HepG2 (cell line): ENCODE measurements around the gene TSC22D2. TPM values are rescaled to one million over a fixed set of nuclear protein-coding genes. Genes with fewer than 3 reads are reported as not detected.

Experiments
- CBX5 ChIP-seq: sonication (generic); formaldehyde crosslinking; IDR thresholded peaks from 2 replicates; pipeline ENCODE4 v1.4.0; 2020; ENCODE audit warnings: missing genetic modification reagents, borderline replicate concordance
- CC2D1A ChIP-seq: sonication (generic); formaldehyde crosslinking; IDR thresholded peaks from 2 replicates; pipeline ENCODE4 v1.8.1; 2023; ENCODE audit warnings: mild to moderate bottlenecking, missing genetic modification reagents
- CEBPB ChIP-seq: IDR thresholded peaks from 2 replicates; pipeline ENCODE4 v1.6.1; 2011; ENCODE audit warnings: low read depth, low read length, improper control_type of control experiment, borderline replicate concordance
- CREB3 ChIP-seq: sonication (generic); formaldehyde crosslinking; IDR thresholded peaks from 2 replicates; pipeline ENCODE4 v1.5.0; 2020; ENCODE audit warnings: missing genetic modification reagents
- CREM ChIP-seq, 2 experiments: sonication (generic) in 1 of 2; formaldehyde crosslinking in 1 of 2; IDR thresholded peaks; 2 replicates each; pipeline versions ENCODE4 v1.4.0 to v1.6.1; 2016 to 2020; ENCODE audit warnings: antibody characterized with exemption in 1 of 2, mild to moderate bottlenecking in 1 of 2, missing genetic modification reagents in 1 of 2
- ELF1 ChIP-seq: sonication (generic); formaldehyde crosslinking; IDR thresholded peaks from 2 replicates; pipeline ENCODE4 v1.4.0; 2020; ENCODE audit warnings: missing genetic modification reagents
- ETV5 ChIP-seq: IDR thresholded peaks from 2 replicates; pipeline ENCODE4 v1.6.1; 2018; ENCODE audit warnings: missing biosample characterization, missing genetic modification reagents, inconsistent platforms, borderline replicate concordance
- FOSL2 ChIP-seq: sonication (generic); formaldehyde crosslinking; IDR thresholded peaks from 2 replicates; pipeline ENCODE4 v1.4.0; 2020; ENCODE audit warnings: missing genetic modification reagents
- GATA4 ChIP-seq: sonication (generic); IDR thresholded peaks from 2 replicates; pipeline ENCODE4 v1.6.1; 2016; ENCODE audit warnings: antibody characterized with exemption, low read depth, borderline replicate concordance
- HOXA3 ChIP-seq: sonication (generic); formaldehyde crosslinking; IDR thresholded peaks from 2 replicates; pipeline ENCODE4 v1.5.0; 2020; ENCODE audit warnings: missing genetic modification reagents
- NFYC ChIP-seq: IDR thresholded peaks from 2 replicates; pipeline ENCODE4 v1.6.1; 2016; ENCODE audit warnings: missing genetic modification reagents, missing compliant biosample characterization
- RAD51 ChIP-seq: fragments of 450-650 bp; IDR thresholded peaks from 2 replicates; pipeline ENCODE4 v1.6.1; 2016; ENCODE audit warnings: borderline replicate concordance
- SNAPC2 ChIP-seq: sonication (generic); formaldehyde crosslinking; IDR thresholded peaks from 2 replicates; pipeline ENCODE4 v1.8.1; 2022; ENCODE audit warnings: mild to moderate bottlenecking, missing genetic modification reagents
- SOX6 ChIP-seq, 2 experiments: fragments of 450-650 bp in 1 of 2; sonication (generic) in 1 of 2; formaldehyde crosslinking in 1 of 2; IDR thresholded peaks; 2 replicates each; pipeline versions ENCODE4 v1.4.0 to v1.6.1; 2017 to 2020; ENCODE audit warnings: antibody characterized with exemption in 1 of 2, mild to moderate bottlenecking in 1 of 2, missing genetic modification reagents in 1 of 2
- SP2 ChIP-seq: sonication (generic); formaldehyde crosslinking; IDR thresholded peaks from 2 replicates; pipeline ENCODE4 v1.5.1; 2020; ENCODE audit warnings: mild to moderate bottlenecking, missing genetic modification reagents
- THAP11 ChIP-seq: IDR thresholded peaks from 2 replicates; pipeline ENCODE4 v1.6.1; 2016; ENCODE audit warnings: missing biosample characterization, missing genetic modification reagents
- ZBTB1 ChIP-seq: sonication (generic); formaldehyde crosslinking; IDR thresholded peaks from 2 replicates; pipeline ENCODE4 v1.4.0; 2020; ENCODE audit warnings: missing genetic modification reagents, borderline replicate concordance
- ZMYM4 ChIP-seq: sonication (generic); formaldehyde crosslinking; IDR thresholded peaks from 2 replicates; pipeline ENCODE4 v1.8.1; 2023; ENCODE audit warnings: mild to moderate bottlenecking, missing genetic modification reagents
- ZNF362 ChIP-seq: sonication (generic); formaldehyde crosslinking; IDR thresholded peaks from 2 replicates; pipeline ENCODE4 v1.4.0; 2020; ENCODE audit warnings: missing genetic modification reagents, mild to moderate bottlenecking, borderline replicate concordance
- ZNF549 ChIP-seq: sonication (generic); formaldehyde crosslinking; IDR thresholded peaks from 2 replicates; pipeline ENCODE4 v1.5.0; 2020; ENCODE audit warnings: missing genetic modification reagents
- ZNF747 ChIP-seq: sonication (generic); formaldehyde crosslinking; IDR thresholded peaks from 2 replicates; pipeline ENCODE4 v1.8.1; 2023; ENCODE audit warnings: missing genetic modification reagents, mild to moderate bottlenecking, borderline replicate concordance
- ZNF841 ChIP-seq: sonication (generic); formaldehyde crosslinking; IDR thresholded peaks from 2 replicates; pipeline ENCODE4 v1.8.1; 2023; ENCODE audit warnings: missing genetic modification reagents, borderline replicate concordance
- ZNF891 ChIP-seq: sonication (generic); formaldehyde crosslinking; IDR thresholded peaks from 2 replicates; pipeline ENCODE4 v1.5.0; 2020; ENCODE audit warnings: mild to moderate bottlenecking, missing genetic modification reagents
- ZSCAN31 ChIP-seq: sonication (generic); formaldehyde crosslinking; IDR thresholded peaks from 2 replicates; pipeline ENCODE4 v1.5.0; 2020; ENCODE audit warnings: low read depth, mild to moderate bottlenecking, missing genetic modification reagents
- polyA plus RNA-seq, 8 experiments: library from polyadenylated mRNA; depleted of rRNA in 3 of 8; stranded (reverse) in 7 of 8; unstranded in 1 of 8; fragments of >200 nt; fragmentation: Illumina TruSeq in 4 of 8; extraction: Trizol in 4 of 8; gene quantifications; 2 replicates each; pipeline versions ENCODE4 v1.2.1 to v1.2.3, GENCODE V29; 2011 to 2016; ENCODE audit warnings: low read depth in 4 of 8, missing spikeins in 1 of 8, mixed read lengths in 1 of 8; ENCODE audit not compliant: insufficient read depth in 1 of 8
- total RNA-seq, 5 experiments: library from RNA; depleted of rRNA; stranded (reverse); fragments of >200 nt; fragmentation: Illumina TruSeq; extraction: Trizol; gene quantifications; 2 replicates each; pipeline ENCODE4 v1.2.3, GENCODE V29; 2016; ENCODE audit warnings: low read depth in 1 of 5
- TF ChIP-seq, protein P1 (sequence below): sonication (generic); formaldehyde crosslinking; IDR thresholded peaks from 2 replicates; pipeline ENCODE4 v1.4.0; 2020; ENCODE audit warnings: missing genetic modification reagents
- TF ChIP-seq, protein P2 (sequence below): IDR thresholded peaks from 2 replicates; pipeline ENCODE4 v1.6.1; 2016
- TF ChIP-seq, protein P3 (sequence below): sonication (generic); formaldehyde crosslinking; IDR thresholded peaks from 2 replicates; pipeline ENCODE4 v1.5.0; 2020; ENCODE audit warnings: missing genetic modification reagents, mild to moderate bottlenecking, borderline replicate concordance
- TF ChIP-seq, protein P4 (sequence below): IDR thresholded peaks from 2 replicates; pipeline ENCODE4 v1.6.1; 2018; ENCODE audit warnings: missing genetic modification reagents, mild to moderate bottlenecking, missing compliant biosample characterization

The TSC22D2 gene
- total and polyA plus RNA-seq, 2 of the 13 experiments (the other 11 are each of a cell fraction or from before 2014, with no cell fraction given) = 4.6 to 8.2 TPM

DNA sequence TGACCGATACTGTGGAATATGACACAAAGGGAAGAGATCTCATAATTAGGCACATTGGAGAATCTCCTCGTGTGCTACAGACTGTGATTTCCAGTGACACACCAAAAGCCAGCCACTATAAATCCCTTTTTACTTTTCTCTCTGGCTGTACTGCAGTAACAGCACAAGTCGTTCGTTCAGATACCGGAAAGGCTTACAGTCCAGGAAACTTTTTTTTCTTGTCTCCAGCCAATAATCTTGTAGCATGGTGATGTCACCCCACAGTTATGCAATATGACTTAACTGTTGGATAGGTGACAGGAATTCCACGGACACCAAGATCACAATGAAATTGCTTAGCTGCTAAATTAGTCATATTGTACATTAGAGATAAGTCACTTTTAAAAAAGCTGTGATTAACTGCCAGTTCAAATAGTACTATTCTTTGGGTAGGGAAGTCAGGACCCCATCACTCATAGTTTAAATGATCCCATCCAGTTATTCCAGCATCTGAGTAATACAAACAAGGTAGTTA lies 36.3 kb upstream of the TSC22D2 start (continued):
- TF ChIP-seq SOX6 (IDR thresholded peaks at IDR 0.05) (no peak), SOX6 (CRISPR knock-in tag; IDR thresholded peaks at IDR 0.05) (peak; percentile 49), ZNF891 (CRISPR knock-in tag) (no peak), ZSCAN31 (CRISPR knock-in tag) (no peak), ZNF549 (no peak), CC2D1A (CRISPR knock-in tag) (no peak), SP2 (no peak), ETV5 (CRISPR knock-in tag) (peak; percentile 52; the same call in 1 of the 2 replicates), SNAPC2 (no peak), ZMYM4 (CRISPR knock-in tag) (peak; percentile 58; the same call in 1 of the 2 replicates), CBX5 (CRISPR knock-in tag) (no peak), ZBTB1 (no peak), HOXA3 (no peak), RAD51 (no peak), ELF1 (CRISPR knock-in tag) (peak; percentile 60), CREM (IDR thresholded peaks at IDR 0.05) (peak; percentile 48), CREM (CRISPR knock-in tag; IDR thresholded peaks at IDR 0.05) (no peak), FOSL2 (CRISPR knock-in tag) (peak; percentile 66), THAP11 (0 out of 2 replicates have a peak, but pooled peaks have one; percentile 43), ZNF747 (no peak), CREB3 (CRISPR knock-in tag) (no peak), ZNF841 (CRISPR knock-in tag) (no peak), NFYC (CRISPR knock-in tag) (peak; percentile 83), GATA4 (no peak), ZNF362 (CRISPR knock-in tag) (peak; percentile 94), CEBPB (peak; percentile 81; the same call in 1 of the 2 replicates)
- TF ChIP-seq, protein P1, sequence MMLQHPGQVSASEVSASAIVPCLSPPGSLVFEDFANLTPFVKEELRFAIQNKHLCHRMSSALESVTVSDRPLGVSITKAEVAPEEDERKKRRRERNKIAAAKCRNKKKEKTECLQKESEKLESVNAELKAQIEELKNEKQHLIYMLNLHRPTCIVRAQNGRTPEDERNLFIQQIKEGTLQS (CRISPR knock-in tag) = peak; percentile 69
- TF ChIP-seq, protein P2, sequence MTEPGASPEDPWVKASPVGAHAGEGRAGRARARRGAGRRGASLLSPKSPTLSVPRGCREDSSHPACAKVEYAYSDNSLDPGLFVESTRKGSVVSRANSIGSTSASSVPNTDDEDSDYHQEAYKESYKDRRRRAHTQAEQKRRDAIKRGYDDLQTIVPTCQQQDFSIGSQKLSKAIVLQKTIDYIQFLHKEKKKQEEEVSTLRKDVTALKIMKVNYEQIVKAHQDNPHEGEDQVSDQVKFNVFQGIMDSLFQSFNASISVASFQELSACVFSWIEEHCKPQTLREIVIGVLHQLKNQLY (CRISPR knock-in tag) = no peak
- TF ChIP-seq, protein P3, sequence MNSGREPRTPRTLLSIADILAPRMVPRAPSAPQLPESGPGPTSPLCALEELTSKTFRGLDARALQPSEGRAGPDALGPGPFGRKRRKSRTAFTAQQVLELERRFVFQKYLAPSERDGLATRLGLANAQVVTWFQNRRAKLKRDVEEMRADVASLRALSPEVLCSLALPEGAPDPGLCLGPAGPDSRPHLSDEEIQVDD (CRISPR knock-in tag) = no peak
- TF ChIP-seq, protein P4, sequence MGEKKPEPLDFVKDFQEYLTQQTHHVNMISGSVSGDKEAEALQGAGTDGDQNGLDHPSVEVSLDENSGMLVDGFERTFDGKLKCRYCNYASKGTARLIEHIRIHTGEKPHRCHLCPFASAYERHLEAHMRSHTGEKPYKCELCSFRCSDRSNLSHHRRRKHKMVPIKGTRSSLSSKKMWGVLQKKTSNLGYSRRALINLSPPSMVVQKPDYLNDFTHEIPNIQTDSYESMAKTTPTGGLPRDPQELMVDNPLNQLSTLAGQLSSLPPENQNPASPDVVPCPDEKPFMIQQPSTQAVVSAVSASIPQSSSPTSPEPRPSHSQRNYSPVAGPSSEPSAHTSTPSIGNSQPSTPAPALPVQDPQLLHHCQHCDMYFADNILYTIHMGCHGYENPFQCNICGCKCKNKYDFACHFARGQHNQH (CRISPR knock-in tag) = 0 out of 2 replicates have a peak, but pooled peaks have one; percentile 19
